Activated naive CD4-positive, alpha-beta T cell treated with anti-CD3 and anti-CD28 coated beads, Interleukin-2, amount 50 U/mL, for 16 hours (primary cell): ENCODE data around the gene KCNQ1OT1.
A peak's percentile ranks its signal among the peaks of the same experiment; 100 is the strongest.

Source experiments
- DNase-seq: peaks from one replicate; pipeline ENCODE4 v3.0.0-alpha.2; 2020

The KCNQ1OT1 gene

DNA sequence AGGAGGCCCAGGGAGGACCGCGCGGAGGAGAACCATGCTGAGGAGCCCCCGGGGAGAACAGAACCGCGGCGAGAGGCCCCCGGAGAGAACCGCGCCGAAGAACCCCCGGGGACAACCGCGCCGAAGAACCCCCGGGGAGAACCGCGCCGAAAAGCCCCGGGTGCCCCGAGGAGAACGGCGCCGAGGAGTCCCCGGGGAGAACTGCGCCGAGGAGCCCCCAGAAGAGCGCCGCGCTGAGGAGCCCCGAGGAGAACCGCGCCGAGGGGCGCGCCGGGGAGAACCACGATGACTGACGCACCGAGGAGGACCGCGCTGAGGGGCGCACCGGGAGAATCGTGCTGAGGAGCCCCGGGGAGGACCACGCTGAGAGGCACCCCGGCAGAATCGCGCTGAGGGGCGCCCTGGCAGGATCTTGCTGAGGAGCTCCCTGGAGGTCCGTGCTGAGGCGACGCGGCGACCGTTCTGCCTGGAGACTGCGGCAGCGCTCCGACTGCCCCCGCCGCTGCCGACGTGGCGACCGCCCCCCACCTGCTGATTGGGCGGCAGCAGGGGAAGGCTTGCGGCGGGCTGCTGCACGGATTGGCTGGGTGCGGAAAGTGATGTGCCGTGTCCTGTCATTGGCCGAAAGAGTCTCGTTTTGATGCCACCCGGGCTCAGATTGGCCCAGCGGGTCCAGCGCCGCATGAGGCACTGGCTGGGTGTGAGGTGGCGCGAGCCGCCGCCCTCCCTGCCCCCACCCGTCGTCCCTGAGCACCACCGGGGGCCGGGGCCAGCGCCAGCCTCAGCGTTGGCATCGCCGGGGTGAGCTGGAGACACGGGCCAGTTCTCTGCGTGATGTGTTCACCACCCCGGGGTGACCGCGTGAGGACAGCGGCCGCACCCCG lies at the start of gene KCNQ1OT1:
TSS of gene KCNQ1OT1 (minus strand) at position 464 of the 884 bp plus-strand sequence.
- DNase-seq = peak; percentile 85

DNA sequence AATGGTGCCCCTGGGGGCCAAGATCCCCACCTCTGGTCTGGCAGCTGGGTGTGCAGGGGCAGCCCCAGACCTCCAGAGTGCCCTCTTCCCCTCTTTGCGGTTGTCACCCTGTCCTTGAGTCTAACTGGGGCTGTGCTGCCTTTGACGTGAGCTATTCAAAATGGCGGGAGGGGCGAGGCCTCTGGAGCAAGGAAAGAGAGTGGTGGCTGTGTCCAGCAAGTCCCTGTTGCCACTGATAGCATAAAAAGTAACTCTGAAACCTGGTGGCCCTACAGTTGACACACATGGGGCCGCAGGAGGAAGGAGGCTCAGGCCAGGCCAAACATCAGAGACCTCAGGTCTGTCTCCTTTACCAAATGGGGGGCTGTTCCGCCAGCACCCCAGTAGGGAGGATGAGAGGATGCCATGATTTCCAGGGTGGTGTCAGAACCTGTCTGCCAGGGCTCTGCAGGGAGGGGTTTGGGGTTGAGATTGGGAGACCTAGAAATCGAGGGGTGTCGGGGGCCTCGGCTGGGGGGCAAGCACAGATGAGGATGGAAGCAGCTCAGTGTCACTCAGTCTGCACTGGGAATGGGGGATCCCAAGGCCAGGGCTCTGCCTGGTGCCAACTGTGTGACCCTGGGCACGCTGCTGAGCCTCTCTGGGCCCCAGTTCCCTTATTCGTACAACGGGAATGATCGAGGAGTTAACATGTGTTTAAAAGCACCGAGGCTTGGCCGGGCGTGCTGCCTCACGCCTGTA lies 49.2 kb upstream of the KCNQ1OT1 start:
- DNase-seq = peak; percentile 6

DNA sequence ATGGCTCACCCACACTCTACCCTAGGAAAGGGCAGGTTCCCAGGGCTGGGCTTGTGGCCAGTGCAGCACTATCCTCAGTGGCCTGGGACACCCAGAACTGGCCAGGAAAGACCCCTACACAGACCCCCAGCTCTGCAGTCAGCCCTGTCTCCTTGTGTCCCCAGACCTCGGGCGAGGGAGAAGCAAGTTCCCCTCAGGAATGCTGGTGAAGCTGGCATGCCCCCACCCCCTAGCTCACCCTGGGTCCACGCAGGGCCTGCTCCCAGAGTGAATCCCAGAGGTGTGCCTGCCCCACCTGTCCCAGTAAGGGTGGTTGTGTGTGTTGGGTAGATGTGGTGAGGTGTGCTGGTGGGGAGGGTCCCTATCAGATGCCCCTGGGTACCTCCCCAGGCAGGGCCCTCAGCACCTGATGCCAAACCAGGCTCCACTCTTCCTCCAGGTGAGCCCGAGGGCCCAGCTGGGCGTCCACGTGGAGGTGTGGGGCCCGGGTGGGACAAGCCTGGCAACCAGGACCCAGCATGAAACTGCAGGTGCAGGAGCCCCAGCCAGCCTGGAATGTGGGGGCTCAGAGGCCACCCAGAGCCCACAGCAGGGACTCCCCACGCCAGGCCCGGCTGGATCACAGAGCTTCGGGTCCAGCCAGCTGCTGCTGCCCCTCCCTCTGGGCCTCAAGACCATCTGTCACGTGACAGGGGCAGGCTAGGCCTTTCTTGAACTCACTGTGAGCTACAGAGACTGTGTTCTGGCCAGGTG lies 48.4 kb upstream of the KCNQ1OT1 start:
- peak; percentile 3 for DNase-seq

DNA sequence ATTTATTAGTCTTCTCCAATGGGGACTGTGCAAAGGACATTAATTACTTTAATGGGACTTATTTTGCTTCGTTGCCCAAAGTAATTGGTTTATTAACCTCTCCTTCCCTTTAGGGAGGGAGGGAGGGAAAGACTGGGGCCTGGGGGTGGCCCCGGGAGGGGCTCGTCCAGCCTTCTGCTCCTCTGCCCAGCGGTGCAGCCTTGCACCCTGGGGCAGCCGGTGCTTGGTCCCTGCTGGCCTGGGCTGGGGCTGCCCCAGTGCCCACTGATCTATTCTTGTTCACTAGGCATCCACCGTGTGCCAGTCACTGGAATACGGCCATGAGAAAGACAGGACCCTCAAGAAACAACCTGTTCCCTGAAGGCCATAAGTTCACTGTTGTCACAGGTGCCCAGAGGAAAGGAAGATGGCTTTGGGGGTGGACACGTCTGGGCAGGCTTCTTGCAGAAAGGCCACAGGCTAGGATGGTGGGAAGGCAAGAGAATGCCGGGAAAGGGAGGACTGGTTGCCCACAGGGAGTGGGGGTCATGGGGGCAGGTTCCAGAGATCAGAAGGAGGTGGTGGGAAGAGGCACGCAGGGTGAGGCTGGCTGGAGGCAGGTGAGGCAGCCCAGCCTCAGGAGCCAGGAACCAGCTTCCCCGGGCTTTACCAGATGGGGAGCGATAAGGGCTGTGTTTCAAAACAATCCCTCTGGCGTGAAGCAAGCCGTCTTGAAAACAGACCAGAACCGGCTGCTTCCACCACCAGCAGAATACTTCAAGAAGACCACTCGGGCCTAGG lies 47.6 kb upstream of the KCNQ1OT1 start:
- DNase-seq = peak; percentile 4

DNA sequence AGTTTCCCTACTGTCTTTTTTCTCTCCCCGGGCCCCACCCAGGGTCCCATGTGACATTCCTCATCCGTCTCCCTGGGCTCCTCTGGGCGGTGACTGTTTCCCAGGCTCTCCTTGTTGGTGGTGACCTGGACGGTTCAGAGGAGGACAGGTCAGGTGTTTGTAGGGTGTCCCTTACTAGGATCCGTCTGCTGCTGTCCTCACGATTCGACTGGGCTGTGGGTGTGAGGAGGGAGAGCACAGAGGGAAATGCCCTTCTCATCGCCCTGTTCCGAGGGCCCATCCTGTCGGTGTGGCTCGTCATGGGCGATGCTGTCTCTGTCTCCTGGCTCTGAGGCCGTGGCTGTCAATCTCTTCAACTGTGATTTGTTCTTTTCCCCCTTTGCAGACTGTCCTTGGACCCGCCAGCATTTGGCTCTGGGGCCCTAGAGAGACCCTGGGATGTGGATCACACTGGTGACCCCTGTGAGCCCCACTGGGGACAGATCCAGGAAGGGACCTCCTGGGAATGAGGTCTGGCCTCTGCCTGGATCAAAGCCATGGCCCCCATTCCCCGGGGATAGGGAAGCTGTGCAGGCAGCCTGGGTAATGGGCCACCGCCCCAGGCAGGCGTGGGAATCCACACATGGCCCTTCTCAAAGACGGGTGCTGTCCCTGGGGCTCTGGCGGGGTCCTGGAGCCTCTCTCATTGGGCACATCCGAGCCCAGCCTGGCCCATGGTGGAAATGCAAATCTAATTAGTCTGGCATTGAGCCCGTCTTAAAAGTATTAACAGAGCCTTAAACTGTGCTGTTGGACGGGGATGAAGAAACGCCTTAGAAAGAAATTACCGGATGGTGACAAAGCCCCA lies 46.8 kb upstream of the KCNQ1OT1 start:
- DNase-seq = peak; percentile 3

DNA sequence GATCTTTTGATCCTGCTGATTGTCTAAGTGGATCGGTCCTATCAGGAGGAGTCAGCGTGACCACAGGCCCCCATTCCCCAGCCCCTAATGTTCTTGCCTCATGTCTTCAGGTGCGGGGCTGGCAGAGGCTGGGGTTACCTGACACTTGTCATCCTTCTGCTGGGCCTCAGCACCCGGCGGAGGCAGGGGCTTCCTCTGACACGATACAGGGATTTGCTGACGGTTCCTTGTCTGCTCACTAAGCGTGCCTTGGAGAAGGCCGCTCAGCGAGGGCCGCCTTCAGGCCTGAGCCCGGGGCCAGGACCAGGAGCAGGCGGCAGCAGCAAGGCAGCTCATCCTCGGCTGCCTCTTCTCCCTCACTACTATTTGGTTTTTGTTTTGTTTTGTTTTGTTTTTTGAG lies 45.7 kb upstream of the KCNQ1OT1 start:
- DNase-seq = peak; percentile 7

DNA sequence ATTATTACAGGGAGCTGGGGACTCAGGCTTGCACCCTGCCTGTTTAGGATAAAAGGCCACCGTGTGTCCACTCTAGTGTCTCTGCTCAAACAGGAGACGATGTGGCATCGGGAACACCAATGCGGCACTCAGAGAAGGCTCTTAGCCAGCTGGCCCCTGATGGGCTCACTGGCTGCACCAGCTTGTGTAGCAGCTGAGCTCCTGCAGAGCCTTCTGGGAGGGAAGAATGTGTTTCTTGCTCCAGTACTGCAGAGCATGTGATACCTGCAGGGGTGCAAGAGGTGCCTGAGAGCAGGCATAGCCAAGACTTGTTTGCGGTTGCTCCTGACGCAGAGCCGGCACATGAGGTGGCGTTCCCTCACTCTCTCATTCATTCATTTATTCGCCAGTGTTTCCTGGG lies 44.4 kb upstream of the KCNQ1OT1 start:
- DNase-seq = peak; percentile 0

DNA sequence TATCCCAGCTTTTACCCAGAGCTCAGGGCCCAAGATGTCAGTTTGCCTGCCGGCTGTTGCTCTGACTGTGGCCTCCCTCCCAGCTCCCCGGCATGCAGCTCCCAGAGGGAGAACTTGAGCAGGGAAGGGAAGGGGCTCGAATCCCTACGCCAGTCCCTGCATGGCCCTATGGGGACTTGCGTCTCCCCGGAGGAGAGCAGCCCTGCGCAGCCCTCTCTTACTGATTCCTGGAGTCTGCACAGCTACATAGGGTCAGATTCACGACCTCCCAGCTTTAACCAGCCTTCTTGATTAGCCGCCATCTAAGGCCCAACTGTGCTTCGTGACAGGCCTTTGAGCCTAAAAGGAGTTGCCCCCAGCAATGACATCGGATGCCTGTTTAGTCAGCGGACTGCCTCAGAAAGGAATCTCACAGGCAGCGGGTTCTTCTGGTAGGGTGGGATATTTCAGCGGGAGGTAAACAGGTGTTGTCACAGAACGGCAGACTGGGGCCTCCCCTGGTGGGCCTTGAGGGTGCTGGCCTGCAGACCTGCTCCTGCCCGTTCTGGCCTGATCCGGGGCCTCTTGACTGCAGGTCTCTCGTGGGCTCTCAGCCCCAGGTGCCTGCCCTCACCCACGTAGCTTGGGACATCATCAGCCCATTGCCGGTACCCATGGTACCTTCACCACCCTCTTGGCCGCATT lies 43.8 kb upstream of the KCNQ1OT1 start:
- peak; percentile 2 for DNase-seq

DNA sequence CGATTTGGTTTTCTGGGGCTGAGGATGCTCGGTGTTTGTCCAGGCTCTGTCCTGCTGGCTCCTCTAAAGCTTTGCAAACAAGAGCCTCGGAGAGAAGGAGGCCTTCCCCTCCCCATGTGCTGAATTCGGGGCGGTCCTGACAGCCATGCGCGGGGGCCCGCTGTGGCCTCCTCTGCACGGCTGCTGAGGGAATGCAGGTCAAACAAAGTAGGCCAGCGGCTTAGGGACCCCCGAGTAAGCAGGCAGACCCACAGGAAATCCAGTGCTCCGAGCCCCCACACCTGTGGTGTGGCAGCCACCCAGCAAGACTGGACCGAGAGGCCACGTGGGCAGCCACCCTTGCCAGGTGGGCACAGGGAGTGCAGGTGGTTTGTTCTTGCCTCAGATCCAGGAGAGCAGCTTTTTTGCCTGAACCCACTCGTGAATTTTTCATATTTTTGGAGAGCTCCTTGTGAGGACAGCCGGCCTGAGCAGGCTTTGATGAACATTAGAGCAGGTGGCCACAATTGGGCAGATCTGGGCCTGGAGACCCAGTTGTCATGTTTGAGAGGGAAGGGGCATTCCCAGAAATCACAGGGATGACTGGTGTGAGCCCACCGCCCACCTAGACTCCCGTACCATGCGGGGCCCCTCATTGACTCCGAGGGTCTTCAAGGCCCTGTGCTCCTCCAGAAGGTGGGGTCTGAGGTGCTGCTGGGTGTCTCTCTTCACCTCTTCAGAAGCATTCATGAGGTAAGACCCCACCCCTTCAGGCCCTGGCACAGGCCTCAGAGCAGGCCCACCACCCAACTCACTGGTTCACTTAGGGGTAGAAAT lies 43.0 kb upstream of the KCNQ1OT1 start:
- DNase-seq = peak; percentile 8

DNA sequence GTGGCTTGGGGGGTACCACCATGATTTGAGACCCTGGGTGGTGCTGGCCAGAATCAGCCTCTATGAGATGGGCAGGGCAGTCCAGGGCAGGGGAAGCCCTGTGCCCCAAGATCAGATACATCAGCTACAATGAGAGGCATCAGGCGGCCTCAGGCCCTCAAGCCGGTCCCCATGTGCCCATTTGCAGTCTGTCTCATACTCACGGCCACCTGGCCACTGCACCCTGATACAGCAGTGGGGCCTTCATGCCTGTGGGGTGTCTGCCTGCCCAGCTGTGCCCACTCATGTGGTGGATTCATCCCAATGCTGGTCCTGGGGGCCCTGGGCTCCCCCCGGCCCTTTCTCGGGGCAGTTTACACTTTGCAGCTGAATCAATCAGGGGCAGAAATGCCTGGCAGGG lies 42.4 kb upstream of the KCNQ1OT1 start:
- DNase-seq = no peak

DNA sequence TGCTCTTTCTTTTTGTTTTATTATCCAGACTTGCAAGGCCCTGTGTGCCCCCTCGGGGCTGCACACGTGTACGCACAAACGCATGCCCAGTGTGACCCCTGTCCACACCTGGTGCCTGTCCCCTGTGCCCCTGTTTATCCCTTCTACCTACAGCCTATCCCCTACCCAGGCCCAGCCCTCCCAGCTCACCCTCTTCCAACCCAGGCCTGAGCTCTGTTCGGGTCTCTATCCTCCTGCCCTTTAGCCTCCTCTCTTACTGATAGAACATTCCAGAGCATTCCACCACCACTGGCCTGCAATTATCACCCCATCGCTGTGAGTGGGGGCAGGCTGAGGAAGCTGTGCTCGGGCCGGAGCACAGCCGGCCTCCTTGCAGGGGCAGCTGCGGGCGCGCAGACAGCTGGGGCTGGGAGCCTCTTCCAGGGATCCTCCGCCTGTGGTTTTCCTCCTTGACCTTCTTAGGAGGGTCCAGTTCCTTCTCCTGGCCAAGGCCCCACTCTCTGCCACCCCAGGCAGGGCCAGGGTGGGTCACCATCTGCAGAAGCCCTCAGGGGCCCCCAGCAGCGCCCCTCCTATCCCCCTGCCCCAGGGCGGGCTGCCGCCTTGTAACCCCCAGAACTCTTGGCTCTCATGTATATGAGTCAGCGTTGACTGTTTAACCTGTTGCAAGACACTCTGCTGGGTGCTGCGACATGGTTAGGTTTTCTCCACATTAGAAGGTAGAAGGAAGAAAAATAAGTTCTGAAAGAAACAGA lies 41.8 kb upstream of the KCNQ1OT1 start:
- no peak for DNase-seq

DNA sequence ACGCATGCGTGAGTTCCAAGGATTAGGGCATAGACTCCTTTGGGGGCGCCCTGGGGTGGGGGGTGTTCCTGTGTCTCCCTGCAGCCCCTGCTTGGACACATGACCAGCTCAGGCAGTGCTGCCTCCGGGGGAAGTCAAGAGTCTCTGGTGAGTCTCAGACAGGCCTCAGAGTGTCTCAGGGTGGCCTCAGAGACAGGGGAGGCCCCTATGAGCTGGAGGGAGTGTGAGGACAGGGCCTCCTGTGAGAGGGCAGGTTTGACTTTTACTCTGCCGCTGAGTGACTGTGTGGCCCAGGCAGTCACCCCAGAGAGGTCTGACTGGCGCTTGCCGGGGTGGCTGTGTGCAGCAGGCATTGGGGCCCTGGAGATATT lies 41.2 kb upstream of the KCNQ1OT1 start:
- DNase-seq = no peak

DNA sequence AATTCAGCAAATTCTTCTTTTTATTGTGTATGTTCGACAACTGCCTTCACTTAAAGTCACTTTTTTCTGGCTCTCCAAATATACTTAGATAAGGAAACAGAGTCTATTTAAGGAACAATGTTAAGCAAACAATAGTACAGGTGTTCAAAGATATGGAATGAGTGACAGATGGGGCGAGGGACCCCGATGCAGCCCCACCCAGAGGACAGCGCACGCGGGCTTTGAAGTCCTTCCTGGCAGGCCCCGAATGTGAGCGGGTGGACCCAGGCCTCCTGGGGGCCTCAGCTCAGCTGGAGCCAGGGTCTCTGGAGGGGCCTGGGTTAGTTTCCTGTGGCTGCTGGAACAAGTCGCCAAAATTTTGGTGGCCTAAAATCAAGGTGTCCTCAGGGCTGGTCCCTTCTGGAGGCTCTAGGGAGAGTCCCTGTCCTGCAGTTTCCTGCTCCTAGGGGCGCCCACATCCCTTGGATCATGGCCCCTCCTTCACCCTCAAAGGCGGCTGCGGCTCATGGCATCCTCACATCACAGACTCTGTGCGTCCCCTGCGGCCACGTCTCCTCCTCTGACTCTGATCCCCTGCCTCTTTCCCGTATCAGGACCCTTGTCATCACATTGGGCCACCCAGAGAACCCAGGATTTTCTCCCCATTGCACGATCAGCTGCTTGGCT lies 40.6 kb upstream of the KCNQ1OT1 start:
- no peak for DNase-seq

DNA sequence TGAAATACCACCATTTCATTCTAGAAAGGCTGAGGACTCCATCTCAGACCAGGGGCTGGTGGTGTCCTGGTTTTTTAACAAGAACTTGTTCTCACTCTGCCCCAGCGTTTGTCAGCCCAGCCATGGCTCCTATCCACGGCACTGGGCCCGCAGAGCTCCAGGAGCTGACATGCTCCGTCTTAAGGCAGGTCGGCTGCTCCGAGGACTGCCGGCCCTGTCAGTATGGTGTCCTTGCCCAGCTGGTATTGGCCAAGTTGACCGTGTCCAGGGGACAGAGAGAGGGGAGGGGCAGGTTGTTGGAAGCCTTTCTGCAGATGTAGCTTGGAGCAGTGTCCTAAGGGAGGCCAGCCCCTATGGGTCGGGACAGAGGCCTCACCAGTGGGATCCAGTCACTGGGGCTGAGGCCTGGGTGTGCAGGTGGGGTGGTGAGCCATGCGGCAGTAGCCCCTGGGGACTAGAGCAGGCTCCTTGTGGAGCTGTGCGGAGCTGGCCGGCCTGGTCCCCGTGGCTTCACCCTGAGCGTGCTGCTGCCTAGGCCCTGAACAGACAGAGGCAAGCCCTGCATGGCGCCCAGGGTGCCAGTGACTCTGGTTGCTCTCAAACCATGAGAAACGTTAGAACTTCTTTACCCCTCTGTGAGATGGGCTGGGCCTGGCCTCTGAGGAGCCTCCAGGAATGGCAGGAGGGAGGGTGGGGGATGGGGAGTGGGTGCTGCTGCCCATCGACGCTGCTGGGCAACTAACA lies 39.9 kb upstream of the KCNQ1OT1 start:
- DNase-seq = no peak

DNA sequence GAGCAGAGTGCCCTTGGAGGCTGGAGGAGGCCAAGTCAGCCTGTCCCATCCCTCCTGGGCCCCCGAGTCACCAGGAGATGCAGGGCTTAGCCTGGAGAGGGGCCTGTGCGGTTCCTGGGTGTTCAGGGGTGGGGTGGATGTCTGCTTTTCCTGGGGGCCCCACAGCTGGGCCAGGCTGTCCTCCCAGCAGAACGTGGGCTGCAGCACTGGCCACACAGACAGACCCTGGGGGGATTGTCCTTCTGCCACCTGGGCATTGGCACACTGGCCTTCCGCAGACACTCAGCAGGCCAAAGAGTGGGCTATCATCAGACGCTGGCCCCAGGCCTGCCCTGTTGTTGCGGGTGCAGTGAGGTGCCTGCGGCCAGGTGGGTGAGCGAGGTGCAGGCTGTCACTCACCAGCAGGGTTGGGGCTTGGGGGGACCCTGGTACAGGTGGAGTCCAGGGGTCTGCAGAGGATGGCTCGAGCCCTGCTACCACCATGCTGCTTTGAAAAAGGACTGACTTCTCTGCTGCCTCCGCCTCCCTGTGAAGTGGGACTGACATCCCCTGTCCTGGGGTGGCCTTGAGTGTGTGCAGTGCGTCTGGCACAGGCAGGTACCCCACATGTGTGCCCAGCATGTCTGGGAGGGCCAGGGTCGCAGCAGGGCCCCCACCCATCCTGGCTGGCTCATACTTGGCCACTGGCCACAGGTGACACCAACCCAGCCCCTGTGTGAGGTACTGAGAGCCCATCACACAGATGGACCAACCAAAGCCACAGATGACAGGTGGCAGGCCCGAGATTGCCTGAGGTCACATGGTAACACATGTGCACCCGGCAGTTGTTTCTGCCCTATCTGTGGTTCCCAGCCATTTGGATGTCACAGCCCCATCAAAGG lies 39.0 kb upstream of the KCNQ1OT1 start:
- no peak for DNase-seq

DNA sequence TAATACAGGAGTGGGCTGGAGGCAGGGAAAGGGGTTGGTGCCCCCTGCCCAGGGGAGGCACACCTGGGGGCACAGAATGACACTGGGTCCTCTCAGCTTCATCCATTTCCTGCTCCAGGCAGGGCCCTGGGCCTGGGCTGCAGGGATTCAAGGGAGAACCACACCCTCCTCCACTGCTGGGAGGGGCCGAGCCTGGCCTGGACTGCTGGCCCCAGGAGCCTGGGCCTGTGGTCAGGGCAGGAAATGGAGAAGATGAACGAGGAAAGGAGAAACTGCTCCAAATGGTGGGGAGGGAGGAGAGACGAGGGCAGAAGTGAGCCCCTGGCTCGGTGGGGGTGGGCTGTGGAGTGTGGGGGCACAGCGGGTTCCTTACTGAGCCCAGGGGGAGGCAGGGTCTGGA lies 38.1 kb upstream of the KCNQ1OT1 start:
- no peak for DNase-seq

DNA sequence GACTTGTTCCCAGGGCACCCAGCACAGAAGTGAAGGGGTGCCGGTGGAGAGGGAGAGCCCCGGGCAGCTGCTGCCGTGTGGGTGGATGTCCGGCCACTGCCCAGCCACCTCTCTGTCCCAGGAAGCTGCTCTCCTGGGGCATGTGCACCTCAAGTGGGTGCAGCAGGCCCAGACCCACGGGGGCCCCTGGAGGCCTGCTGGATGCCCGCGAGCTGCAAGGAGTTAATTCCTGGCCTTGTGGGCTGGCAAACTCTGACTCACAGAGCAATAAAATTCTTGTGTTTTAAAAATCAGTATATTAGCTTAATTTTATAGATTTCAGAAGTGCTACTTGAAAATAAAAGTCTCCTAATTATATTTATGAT lies 37.4 kb upstream of the KCNQ1OT1 start:
- no peak for DNase-seq
